Measurements from ENCODE around the gene KLK13. TPM values are rescaled to one million over a fixed set of nuclear protein-coding genes. Genes with fewer than 3 reads are reported as not detected.

Gene KLK13
- not detected for total RNA-seq

DNA sequence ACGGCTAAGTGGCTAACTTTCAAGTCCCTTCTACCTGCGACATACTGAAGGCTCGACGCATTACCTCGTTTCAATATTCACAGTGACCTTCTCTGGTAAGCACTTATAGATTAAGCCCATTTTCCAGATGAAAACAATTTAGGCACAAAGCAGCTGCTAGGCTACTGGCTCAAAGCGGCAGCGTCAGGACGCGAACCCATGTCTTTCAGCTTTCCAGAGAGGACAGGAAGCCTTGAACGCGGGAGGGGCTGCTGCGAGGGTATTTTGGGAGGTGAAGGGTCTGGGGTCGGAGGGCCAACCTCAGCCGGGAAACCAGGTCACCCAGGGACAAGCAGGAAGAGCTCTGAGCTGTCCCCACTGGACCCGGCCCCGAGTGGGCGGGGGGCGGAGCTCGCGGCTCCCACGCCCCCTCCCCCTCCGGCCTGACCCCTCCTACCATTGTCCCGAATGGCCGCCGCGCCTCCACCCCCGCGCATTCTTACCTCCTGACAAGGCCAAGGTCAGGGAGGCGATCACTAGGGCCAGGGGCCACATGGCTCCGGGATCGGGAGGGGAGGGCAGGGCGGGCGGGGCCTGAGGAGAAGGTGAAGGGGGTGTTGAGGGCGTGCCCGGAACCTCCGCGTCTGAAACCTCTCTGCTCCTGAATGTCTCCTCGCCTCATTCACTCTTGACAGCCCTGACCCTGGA is at the start of gene KLK13:
KLK13 (minus strand) TSS at position 559 of the 687 bp plus-strand sequence; CDS start at position 534, 25 bp downstream.
- Histone ChIP-seq H3K9ac (ENCODE audit: low read depth in 2 of 2, low read length in 2 of 2) (no peak within 1 kb of the TSS), H3K27ac (no peak within 1 kb of the TSS)
- no peak for DNase-seq

DNA sequence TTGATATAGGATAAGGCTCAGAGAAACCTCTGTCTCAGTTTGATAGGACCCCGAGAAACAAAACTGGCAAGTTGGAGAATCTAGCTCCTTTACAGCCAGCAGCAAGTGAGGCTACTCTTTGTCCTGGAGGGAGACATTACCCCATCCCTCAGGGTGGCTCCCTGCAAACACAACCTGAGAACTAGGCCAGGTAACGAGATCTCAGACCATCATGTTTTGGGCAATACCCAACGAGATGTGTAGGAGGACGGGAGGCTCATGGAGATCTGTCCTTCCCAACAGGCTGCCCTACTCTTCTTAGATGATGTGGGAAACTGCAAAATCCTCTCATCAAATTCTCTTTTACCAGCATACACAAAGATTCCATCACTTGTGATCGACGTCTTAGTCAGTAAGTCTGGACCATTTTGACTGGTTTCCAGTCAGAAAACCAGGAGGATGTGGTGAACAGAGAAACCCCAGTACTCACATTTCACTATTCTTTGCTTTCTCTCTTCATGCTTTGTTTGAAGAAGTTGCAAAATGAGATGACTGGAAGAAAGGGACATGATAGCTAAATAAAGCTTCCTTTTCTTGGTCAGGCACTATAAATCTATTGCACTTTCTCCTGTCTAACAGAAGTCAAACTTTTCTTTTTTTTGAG is 49.3 kb upstream of the KLK13 start:
- no peak for DNase-seq
- intact Hi-C loops (cut with DNase I), result no loop called here
- H3K9me3 ChIP-seq, result no peaks in the 10 kb centered on the region
- no peak overlapping the region for H3K27ac ChIP-seq
- H3K36me3 ChIP-seq, result no peaks in the 10 kb centered on the region
- no peak overlapping the region for H3K9ac ChIP-seq (ENCODE audit: low read depth in 2 of 2, low read length in 2 of 2)
- no peak overlapping the region for H3K4me3 ChIP-seq
- H3K4me1 ChIP-seq, result no peaks in the 10 kb centered on the region
- TF ChIP-seq CTCF (IDR thresholded peaks at IDR 0.05), result no peak
- H3K27me3 ChIP-seq, result no peaks in the 10 kb centered on the region

More for the DNA sequence above, at the start of gene KLK13:
- no peak within 1 kb of the TSS for H3K4me3 ChIP-seq
- TF ChIP-seq CTCF (IDR thresholded peaks at IDR 0.05), result no peak
- H3K4me1 ChIP-seq, result no peaks in the 10 kb centered on the region
- intact Hi-C loops (cut with DNase I), result no loop called here
- no peaks in the 10 kb centered on the region for H3K9me3 ChIP-seq
- H3K27me3 ChIP-seq, result peaks cover 20% of the 10 kb centered on the region
- no peaks in the 10 kb centered on the region for H3K36me3 ChIP-seq

DNA sequence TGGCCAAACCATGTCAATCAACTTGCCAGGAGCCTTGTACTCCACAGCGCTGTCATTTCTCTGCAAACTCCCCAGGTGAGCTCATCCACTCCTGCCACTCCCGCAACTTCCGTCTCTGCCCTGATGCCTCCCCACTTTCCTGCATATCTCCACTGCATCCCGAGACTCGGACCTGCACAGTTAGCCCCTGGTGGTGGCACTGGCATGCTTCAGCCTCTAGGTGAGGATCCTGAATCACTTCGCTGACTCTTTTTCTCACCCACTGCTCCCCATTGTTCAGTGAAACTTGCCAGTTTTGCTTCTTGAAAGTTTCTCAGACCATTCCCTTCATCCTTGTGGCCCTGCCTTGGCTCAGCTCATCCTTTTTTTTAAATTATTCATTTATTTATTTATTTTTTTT is 46.7 kb upstream of the KLK13 start:
- no peaks in the 10 kb centered on the region for H3K36me3 ChIP-seq
- intact Hi-C loops (cut with DNase I), result no loop called here

DNA sequence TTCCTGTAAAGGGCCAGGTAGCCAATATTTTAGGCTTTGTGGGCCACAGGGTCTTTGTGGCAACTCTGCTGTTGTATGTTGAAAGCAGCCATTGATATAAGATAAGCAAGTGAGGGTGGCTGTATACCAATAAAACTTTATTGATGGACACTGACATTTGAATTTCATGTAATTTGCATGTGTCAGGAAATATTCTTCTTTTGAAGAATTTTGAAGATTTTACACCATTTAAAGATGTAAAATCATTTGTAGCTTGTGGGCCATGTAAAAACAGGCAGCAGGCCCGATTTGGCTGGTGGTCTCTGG is 45.7 kb upstream of the KLK13 start:
- H3K9me3 ChIP-seq, result no peaks in the 10 kb centered on the region
- no peak for TF ChIP-seq CTCF (IDR thresholded peaks at IDR 0.05)
- intact Hi-C loops (cut with DNase I), result no loop called here

More for the DNA sequence above, 46.7 kb upstream of the KLK13 start:
- H3K9me3 ChIP-seq, result no peaks in the 10 kb centered on the region
- H3K4me3 ChIP-seq, result no peak overlapping the region
- H3K27ac ChIP-seq, result no peak overlapping the region
- H3K27me3 ChIP-seq, result no peaks in the 10 kb centered on the region
- no peak overlapping the region for H3K9ac ChIP-seq (ENCODE audit: low read depth in 2 of 2, low read length in 2 of 2)
- H3K4me1 ChIP-seq, result peaks cover 6% of the 10 kb centered on the region
- no peak for TF ChIP-seq CTCF (IDR thresholded peaks at IDR 0.05)
- no peak for DNase-seq

GRCh38 chr19:51108805-51109146 is 43.9 kb upstream of the KLK13 start:
- H3K9me3 ChIP-seq, result no peaks in the 10 kb centered on the region
- TF ChIP-seq CTCF (IDR thresholded peaks at IDR 0.05), result no peak
- H3K27ac ChIP-seq, result no peak overlapping the region
- DNase-seq, result no peak
- intact Hi-C loops (cut with DNase I), result loop anchor here (5.0 kb wide), 1 partner anchor 489 kb away; no protein-coding TSS in a partner anchor
- no peaks in the 10 kb centered on the region for H3K27me3 ChIP-seq
- no peaks in the 10 kb centered on the region for H3K36me3 ChIP-seq
- peak overlapping the region; percentile 64 for H3K4me3 ChIP-seq
- peak overlapping the region in 1 of 2 donors; percentile 55 for H3K9ac ChIP-seq (ENCODE audit: low read depth in 2 of 2, low read length in 2 of 2)
- peaks cover 6% of the 10 kb centered on the region for H3K4me1 ChIP-seq

More for the DNA sequence above, 45.7 kb upstream of the KLK13 start:
- Histone ChIP-seq H3K36me3 (no peaks in the 10 kb centered on the region), H3K4me3 (no peak overlapping the region), H3K4me1 (peaks cover 6% of the 10 kb centered on the region), H3K27ac (no peak overlapping the region), H3K9ac (ENCODE audit: low read depth in 2 of 2, low read length in 2 of 2) (no peak overlapping the region), H3K27me3 (no peaks in the 10 kb centered on the region)
- no peak for DNase-seq
